HepG2 (cell line): Measurements from ENCODE around the gene CUL1. TPM values are rescaled to one million over a fixed set of nuclear protein-coding genes. Genes with fewer than 3 reads are reported as not detected.

Experiments used
- ATAC-seq: fragments of 200-7000 bp; cut with Tn5 transposase; 3 replicates; pipeline ENCODE4 v1.9.1; 2020; ENCODE audit warnings: mild to moderate bottlenecking, moderate library complexity
- BruUV-seq: library from RNA; stranded (reverse); fragments of 400-500 nt; replicated peaks from 2 replicates; lab custom pipeline; 2021; lab: Mats Ljungman, UMichigan
- CTCF ChIA-PET: fragments of 300-600 bp; formaldehyde crosslinking; extraction: SDS; loops from one replicate; lab custom pipeline; 2021; ENCODE audit warnings: low total read pairs, inconsistent platforms, low intra/inter-chr PET ratio; lab: Yijun Ruan, JAX
- POLR2A ChIA-PET: fragments of 350-600 bp; sonication (Branson Sonifier 250); formaldehyde crosslinking; loops from one replicate; lab custom pipeline; 2020; ENCODE audit warnings: antibody characterized with exemption, inconsistent platforms; lab: Yijun Ruan, JAX
- DNase-seq: peaks from one replicate; pipeline ENCODE4 v3.0.0-alpha.2; 2015; ENCODE audit warnings: low spot score
- FAIRE-seq: peaks from 3 replicates; lab custom pipeline; 2011; peaks lifted over from hg19 to GRCh38; lab: Jason Lieb, UNC
- H2AFZ ChIP-seq: one replicate; pipeline ENCODE4 v1.6.1; 2011; ENCODE audit warnings: low read length, inconsistent platforms
- H3K27ac ChIP-seq: fragments of 300-600 bp; 3 replicates; pipeline ENCODE4 v1.8.0; 2011; ENCODE audit warnings: mixed run types, mild to moderate bottlenecking, mixed read lengths, low read length, inconsistent platforms; ENCODE audit not compliant: insufficient read depth; ENCODE audit errors: extremely low read length
- H3K27me3 ChIP-seq, 2 experiments: fragments of 200-600 bp in 1 of 2; 2 replicates in 1 of 2; 3 replicates in 1 of 2; pipeline versions ENCODE4 v1.6.0 to v1.8.0; 2011; ENCODE audit warnings: low read length in 2 of 2, mild to moderate bottlenecking in 2 of 2, moderate library complexity in 2 of 2, inconsistent platforms in 1 of 2; ENCODE audit not compliant: insufficient read depth in 2 of 2, control insufficient read depth in 1 of 2
- H3K36me3 ChIP-seq, 2 experiments: fragments of 200-600 bp in 1 of 2; replicated peaks in 1 of 2; 2 replicates in 1 of 2; 3 replicates in 1 of 2; pipeline versions ENCODE4 v1.5.1 to v1.8.0; 2011; ENCODE audit warnings: low read length in 2 of 2, inconsistent platforms in 1 of 2; ENCODE audit not compliant: insufficient read depth in 2 of 2, control insufficient read depth in 1 of 2
- H3K4me1 ChIP-seq: 2 replicates; pipeline ENCODE4 v1.5.1; 2012; ENCODE audit warnings: low read length, inconsistent platforms; ENCODE audit not compliant: insufficient read depth
- H3K4me2 ChIP-seq: 2 replicates; pipeline ENCODE4 v1.6.0; 2011; ENCODE audit warnings: low read depth, low read length, inconsistent platforms
- H3K4me3 ChIP-seq, 3 experiments: fragments of 200-600 bp in 1 of 3; sonication (generic), shearing (Covaris generic) in 1 of 3; replicated peaks in 1 of 3; 2 replicates each; pipeline ENCODE4 v1.5.1; 2011 to 2016; ENCODE audit warnings: low read length in 3 of 3, inconsistent platforms in 2 of 3, low read depth in 2 of 3, mild to moderate bottlenecking in 2 of 3, control low read depth in 1 of 3, mixed read lengths in 1 of 3; ENCODE audit not compliant: insufficient read depth in 1 of 3
- H3K79me2 ChIP-seq: one replicate; pipeline ENCODE4 v1.6.1; 2011; ENCODE audit warnings: low read length, inconsistent platforms; ENCODE audit not compliant: insufficient read depth
- H3K9ac ChIP-seq: 2 replicates; pipeline ENCODE4 v1.6.0; 2011; ENCODE audit warnings: mild to moderate bottlenecking, low read depth, low read length, inconsistent platforms; ENCODE audit not compliant: insufficient read depth
- H3K9me3 ChIP-seq: 2 replicates; pipeline ENCODE4 v1.5.1; 2012; ENCODE audit warnings: mild to moderate bottlenecking, low read length
- H4K20me1 ChIP-seq: 2 replicates; pipeline ENCODE4 v1.6.0; 2011; ENCODE audit warnings: inconsistent platforms, mild to moderate bottlenecking, low read length, moderate library complexity; ENCODE audit not compliant: insufficient read depth
- CCDC6 ChIP-seq: sonication (generic); formaldehyde crosslinking; IDR thresholded peaks from 2 replicates; pipeline ENCODE4 v1.8.1; 2022; ENCODE audit warnings: mild to moderate bottlenecking, missing genetic modification reagents, moderate library complexity
- EEA1 ChIP-seq: sonication (generic); formaldehyde crosslinking; IDR thresholded peaks from 2 replicates; pipeline ENCODE4 v1.5.1; 2020; ENCODE audit warnings: mild to moderate bottlenecking, missing genetic modification reagents, borderline replicate concordance
- FLYWCH1 ChIP-seq: sonication (generic); formaldehyde crosslinking; IDR thresholded peaks from 2 replicates; pipeline ENCODE4 v1.8.1; 2023; ENCODE audit warnings: mild to moderate bottlenecking, missing genetic modification reagents
- KDM6A ChIP-seq: IDR thresholded peaks from 2 replicates; pipeline ENCODE4 v1.6.1; 2016; ENCODE audit warnings: low read depth
- MED8 ChIP-seq: sonication (generic); formaldehyde crosslinking; IDR thresholded peaks from 2 replicates; pipeline ENCODE4 v1.8.1; 2023; ENCODE audit warnings: mild to moderate bottlenecking, missing genetic modification reagents; ENCODE audit not compliant: insufficient replicate concordance
- MIXL1 ChIP-seq: IDR thresholded peaks from 2 replicates; pipeline ENCODE4 v1.6.1; 2016
- NAIF1 ChIP-seq: sonication (generic); formaldehyde crosslinking; IDR thresholded peaks from 2 replicates; pipeline ENCODE4 v1.5.0; 2020; ENCODE audit warnings: mild to moderate bottlenecking, missing genetic modification reagents, borderline replicate concordance
- SAP130 ChIP-seq: IDR thresholded peaks from 2 replicates; pipeline ENCODE4 v1.6.1; 2016; ENCODE audit warnings: low read depth
- SOX6 ChIP-seq, 2 experiments: fragments of 450-650 bp in 1 of 2; sonication (generic) in 1 of 2; formaldehyde crosslinking in 1 of 2; IDR thresholded peaks; 2 replicates each; pipeline versions ENCODE4 v1.4.0 to v1.6.1; 2017 to 2020; ENCODE audit warnings: antibody characterized with exemption in 1 of 2, mild to moderate bottlenecking in 1 of 2, missing genetic modification reagents in 1 of 2
- ZFYVE20 ChIP-seq: sonication (generic); formaldehyde crosslinking; IDR thresholded peaks from 2 replicates; pipeline ENCODE4 v1.8.0; 2023; ENCODE audit warnings: low read depth, mild to moderate bottlenecking, moderate library complexity, missing genetic modification reagents, borderline replicate concordance
- ZNF232 ChIP-seq: sonication (generic); formaldehyde crosslinking; IDR thresholded peaks from 2 replicates; pipeline ENCODE4 v1.4.0; 2020; ENCODE audit warnings: missing genetic modification reagents, borderline replicate concordance
- ZNF441 ChIP-seq: sonication (generic); formaldehyde crosslinking; IDR thresholded peaks from 2 replicates; pipeline ENCODE4 v1.7.0; 2021; ENCODE audit warnings: missing genetic modification reagents, borderline replicate concordance
- WGBS: methylation state at CpG from one replicate; pipeline ENCODE4 v1.1.6; 2017; ENCODE audit warnings: low lambda C conversion rate; 5-methylcytosine and 5-hydroxymethylcytosine counted together
- in situ Hi-C: cut with HindIII; loops from 2 replicates; pipeline ENCODE4 v1.10.0; 2017; ENCODE audit warnings: low pct_unique_long_range_greater_than_20kb; ENCODE audit not compliant: extremely low pct_ligation_motif_present
- intact Hi-C: fragments of 100-400 bp; cut with micrococcal nuclease; formaldehyde crosslinking; loops from one replicate; pipeline ENCODE4 v1.10.0; 2022; ENCODE audit not compliant: unreplicated experiment
- polyA plus RNA-seq, 8 experiments: library from polyadenylated mRNA; depleted of rRNA in 3 of 8; stranded (reverse) in 7 of 8; unstranded in 1 of 8; fragments of >200 nt; fragmentation: Illumina TruSeq in 4 of 8; extraction: Trizol in 4 of 8; gene quantifications; 2 replicates each; pipeline versions ENCODE4 v1.2.1 to v1.2.3, GENCODE V29; 2011 to 2016; ENCODE audit warnings: low read depth in 4 of 8, missing spikeins in 1 of 8, mixed read lengths in 1 of 8; ENCODE audit not compliant: insufficient read depth in 1 of 8
- total RNA-seq, 5 experiments: library from RNA; depleted of rRNA; stranded (reverse); fragments of >200 nt; fragmentation: Illumina TruSeq; extraction: Trizol; gene quantifications; 2 replicates each; pipeline ENCODE4 v1.2.3, GENCODE V29; 2016; ENCODE audit warnings: low read depth in 1 of 5
- TF ChIP-seq, protein P1 (sequence below): sonication (generic); formaldehyde crosslinking; IDR thresholded peaks from 2 replicates; pipeline ENCODE4 v1.5.1; 2020; ENCODE audit warnings: mild to moderate bottlenecking, moderate library complexity, missing genetic modification reagents
- TF ChIP-seq, protein P2 (sequence below): IDR thresholded peaks from 2 replicates; pipeline ENCODE4 v1.6.1; 2016; ENCODE audit warnings: missing biosample characterization, missing genetic modification reagents, low read depth

The CUL1 gene
- total and polyA plus RNA-seq, 2 of the 13 experiments (the other 11 are each of a cell fraction or from before 2014, with no cell fraction given), result 30.1 to 45.9 TPM

- intact Hi-C loops (loop anchor here (10.0 kb wide), 2 partner anchors 120 to 270 kb away; no protein-coding TSS in a partner anchor), in situ Hi-C loops (no loop called here)
- H3K27me3 ChIP-seq, result no peaks in the 10 kb centered on the region
- no peaks in the 10 kb centered on the region for H4K20me1 ChIP-seq
- peaks cover 6% of the 10 kb centered on the region for H3K79me2 ChIP-seq
- H3K36me3 ChIP-seq, result no peaks in the 10 kb centered on the region
- H3K4me3 ChIP-seq, result no peak overlapping the region
- ChIA-PET CTCF (no interaction called here), POLR2A (no interaction called here)
- no peak for ATAC-seq
- no peak overlapping the region for H2AFZ ChIP-seq
- TF ChIP-seq FLYWCH1 (CRISPR knock-in tag) (no peak), EEA1 (CRISPR knock-in tag) (no peak)
- DNase-seq, result no peak
- no peak for FAIRE-seq
- H3K9ac ChIP-seq, result no peak overlapping the region
- peaks cover 15% of the 10 kb centered on the region for H3K4me1 ChIP-seq
- 56% methylated on average over 5 of the region's 5 CpGs for WGBS
- H3K27ac ChIP-seq, result no peak overlapping the region
- H3K4me2 ChIP-seq, result no peak overlapping the region
- no peaks in the 10 kb centered on the region for H3K9me3 ChIP-seq
- no TSS peak for BruUV-seq
Observed at GRCh38 chr7:148694631-148695030, 4.1 kb upstream of the CUL1 start.

DNA sequence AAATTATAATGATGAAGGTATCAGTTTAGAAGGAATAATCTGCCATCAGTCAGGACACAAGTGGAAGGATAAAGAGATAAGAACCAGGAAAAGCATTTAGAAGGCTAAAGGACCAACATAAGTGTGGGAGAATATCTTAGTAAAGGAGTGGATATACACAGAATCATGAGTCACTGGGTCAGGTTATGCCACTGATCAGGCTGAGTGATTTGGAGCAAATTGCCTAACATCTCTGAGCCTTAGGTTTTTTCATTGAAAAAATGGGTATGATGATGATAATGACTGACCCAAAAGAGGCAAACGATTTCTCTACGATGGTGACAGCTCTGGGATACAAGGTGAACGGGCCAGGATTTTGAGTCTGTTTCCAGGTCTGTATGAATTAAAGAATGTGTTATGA, 2.8 kb upstream of the CUL1 start:
- no peak for ATAC-seq
- no TSS peak for BruUV-seq
- H3K4me3 ChIP-seq, result no peak overlapping the region
- no peak overlapping the region for H3K4me2 ChIP-seq
- WGBS, result 88% methylated on average over 3 of the region's 3 CpGs
- intact Hi-C loops, result loop anchor here (10.0 kb wide), 2 partner anchors 121 to 269 kb away; no protein-coding TSS in a partner anchor
- POLR2A ChIA-PET, result interaction anchor here (0.9 kb wide), 1 partner anchor 12 kb away, joined by 3 read pairs; no protein-coding TSS in a partner anchor
- H3K9me3 ChIP-seq, result no peaks in the 10 kb centered on the region
- peaks cover 2% of the 10 kb centered on the region; the same call in 1 of the 2 replicates for H4K20me1 ChIP-seq
- CTCF ChIA-PET, result no interaction called here
- peaks cover 19% of the 10 kb centered on the region for H3K79me2 ChIP-seq
- no peak for DNase-seq
- no peaks in the 10 kb centered on the region for H3K36me3 ChIP-seq
- H3K27ac ChIP-seq, result no peak overlapping the region
- no peak overlapping the region for H2AFZ ChIP-seq
- H3K4me1 ChIP-seq, result peaks cover 21% of the 10 kb centered on the region
- in situ Hi-C loops, result no loop called here
- H3K9ac ChIP-seq, result no peak overlapping the region
- no peak for FAIRE-seq
- TF ChIP-seq, protein P1, sequence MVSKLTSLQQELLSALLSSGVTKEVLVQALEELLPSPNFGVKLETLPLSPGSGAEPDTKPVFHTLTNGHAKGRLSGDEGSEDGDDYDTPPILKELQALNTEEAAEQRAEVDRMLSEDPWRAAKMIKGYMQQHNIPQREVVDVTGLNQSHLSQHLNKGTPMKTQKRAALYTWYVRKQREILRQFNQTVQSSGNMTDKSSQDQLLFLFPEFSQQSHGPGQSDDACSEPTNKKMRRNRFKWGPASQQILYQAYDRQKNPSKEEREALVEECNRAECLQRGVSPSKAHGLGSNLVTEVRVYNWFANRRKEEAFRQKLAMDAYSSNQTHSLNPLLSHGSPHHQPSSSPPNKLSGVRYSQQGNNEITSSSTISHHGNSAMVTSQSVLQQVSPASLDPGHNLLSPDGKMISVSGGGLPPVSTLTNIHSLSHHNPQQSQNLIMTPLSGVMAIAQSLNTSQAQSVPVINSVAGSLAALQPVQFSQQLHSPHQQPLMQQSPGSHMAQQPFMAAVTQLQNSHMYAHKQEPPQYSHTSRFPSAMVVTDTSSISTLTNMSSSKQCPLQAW (CRISPR knock-in tag), result no peak
- TF ChIP-seq, protein P2, sequence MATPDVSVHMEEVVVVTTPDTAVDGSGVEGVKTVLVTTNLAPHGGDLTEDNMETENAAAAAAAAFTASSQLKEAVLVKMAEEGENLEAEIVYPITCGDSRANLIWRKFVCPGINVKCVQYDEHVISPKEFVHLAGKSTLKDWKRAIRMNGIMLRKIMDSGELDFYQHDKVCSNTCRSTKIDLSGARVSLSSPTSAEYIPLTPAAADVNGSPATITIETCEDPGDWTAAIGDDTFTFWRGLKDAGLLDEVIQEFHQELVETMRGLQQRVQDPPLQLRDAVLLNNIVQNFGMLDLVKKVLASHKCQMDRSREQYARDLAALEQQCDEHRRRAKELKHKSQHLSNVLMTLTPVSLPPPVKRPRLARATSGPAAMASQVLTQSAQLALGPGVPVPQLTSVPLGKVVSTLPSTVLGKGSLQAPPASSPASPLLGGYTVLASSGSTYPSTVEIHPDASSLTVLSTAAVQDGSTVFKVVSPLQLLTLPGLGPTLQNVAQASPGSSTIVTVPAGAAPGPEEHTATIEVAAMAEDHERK (CRISPR knock-in tag), result no peak
- TF ChIP-seq MIXL1 (CRISPR knock-in tag), result no peak
- TF ChIP-seq ZNF232 (CRISPR knock-in tag), result no peak
- TF ChIP-seq CCDC6 (CRISPR knock-in tag), result no peak
- no peak for TF ChIP-seq NAIF1 (CRISPR knock-in tag)
- no peak for TF ChIP-seq SOX6 (IDR thresholded peaks at IDR 0.05)
- no peak for TF ChIP-seq SOX6 (CRISPR knock-in tag; IDR thresholded peaks at IDR 0.05)
- TF ChIP-seq SAP130, result no peak
- TF ChIP-seq ZFYVE20 (CRISPR knock-in tag), result no peak
- TF ChIP-seq KDM6A, result no peak
- TF ChIP-seq MED8 (CRISPR knock-in tag), result no peak
- no peak for TF ChIP-seq ZNF441
- H3K27me3 ChIP-seq, result no peaks in the 10 kb centered on the region
